ENCODE measurements around the gene FNDC3A.
"Not testable (repeated sequence)": the region's sequence is repeated elsewhere in the genome, so short reads cannot be mapped to it uniquely, and the experiment has no call there.

FNDC3A gene

GRCh38 chr13:48975101-48975855, 434 bp upstream of the FNDC3A start:
- peak in 2 of 3 donors; percentile 7 to 42 for DNase-seq (ENCODE audit: low read depth in 2 of 3, low spot score in 1 of 3)

GRCh38 chr13:48976576-48977285, 1.0 kb downstream of the FNDC3A start:
- peak in 2 of 3 donors; percentile 39 to 40 for DNase-seq (ENCODE audit: low read depth in 2 of 3, low spot score in 1 of 3)

DNA sequence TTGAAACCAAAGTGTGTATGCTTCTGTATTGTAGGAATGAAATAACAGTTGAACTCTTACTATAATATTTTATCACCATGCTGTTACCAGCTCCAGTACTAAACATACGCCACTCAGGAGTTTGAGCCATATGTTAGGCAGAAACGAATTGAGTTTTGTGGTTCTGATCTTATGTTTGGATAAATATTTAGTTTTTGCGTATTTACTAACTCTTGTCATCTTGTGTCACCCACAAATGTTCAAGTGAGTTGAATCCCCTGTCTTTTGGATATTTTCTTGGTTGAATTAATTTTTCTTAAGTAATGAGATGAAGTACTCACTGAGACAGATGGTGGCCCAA, 1.5 kb downstream of the FNDC3A start:
- no peak for DNase-seq (ENCODE audit: low read depth in 2 of 3, low spot score in 1 of 3)

- no peak for DNase-seq (ENCODE audit: low read depth in 2 of 3, low spot score in 1 of 3)
Measured at GRCh38 chr13:48977973-48978372, 2.3 kb downstream of the FNDC3A start.

- no peak for DNase-seq (ENCODE audit: low read depth in 2 of 3, low spot score in 1 of 3)
Measured at GRCh38 chr13:48978942-48979601, 3.4 kb downstream of the FNDC3A start.

DNA sequence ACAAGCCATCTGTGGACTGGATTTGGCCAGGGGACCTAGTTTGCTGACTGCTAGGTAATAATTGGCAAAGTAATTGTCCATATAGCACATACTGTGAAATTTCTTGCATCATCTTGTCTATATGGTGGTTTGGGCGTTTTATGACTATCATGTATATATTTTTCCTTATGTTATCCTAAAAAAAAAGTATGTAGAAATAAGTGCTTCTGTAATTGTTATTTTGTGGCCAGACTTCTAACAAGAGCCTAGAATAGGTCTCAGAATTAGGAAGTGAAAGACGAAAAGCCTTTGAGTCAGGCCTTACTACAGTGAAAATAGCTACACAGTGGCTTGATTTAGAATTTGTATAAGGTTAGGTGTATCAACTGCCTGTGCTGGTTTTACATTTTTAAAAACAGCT, 4.2 kb downstream of the FNDC3A start:
- DNase-seq (ENCODE audit: low read depth in 2 of 3, low spot score in 1 of 3) = no peak

DNA sequence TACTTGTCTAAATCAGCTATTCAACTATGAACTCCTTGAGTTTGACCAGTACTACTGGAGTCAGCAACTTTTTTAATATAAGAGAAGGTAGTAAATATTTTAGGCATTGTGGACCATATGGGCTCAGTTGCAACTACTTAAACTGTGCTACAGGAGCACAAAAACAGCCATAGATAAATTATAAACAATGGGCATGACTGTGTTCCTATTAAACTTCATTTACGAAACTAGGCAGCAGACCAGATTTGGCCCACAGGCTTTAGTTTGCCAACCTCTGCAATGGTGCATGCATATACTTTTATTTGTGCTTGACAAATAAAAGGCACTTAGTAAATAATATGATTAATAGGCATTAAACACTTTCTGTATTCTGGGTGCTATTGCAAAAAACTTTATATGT, 7.6 kb downstream of the FNDC3A start:
- no peak for DNase-seq (ENCODE audit: low read depth in 2 of 3, low spot score in 1 of 3)

DNA sequence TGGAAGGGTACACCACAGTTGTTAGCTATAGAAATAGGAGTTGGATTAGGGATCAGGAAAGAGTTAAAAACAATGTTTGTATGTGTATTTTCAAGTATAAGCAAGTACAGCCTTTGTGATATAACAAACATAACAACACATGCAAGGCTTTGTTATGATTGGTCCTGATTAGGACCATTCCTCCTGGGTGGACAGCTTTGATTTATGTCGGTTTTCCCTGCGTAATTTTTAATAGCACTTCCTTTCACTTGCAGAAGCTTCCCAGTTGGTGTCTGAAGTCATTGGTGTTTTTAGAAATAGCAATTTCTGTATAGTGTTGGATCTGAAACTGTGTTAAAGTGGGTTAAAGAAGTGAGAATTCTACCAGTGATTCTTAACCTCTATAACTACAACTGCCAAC, 10.0 kb downstream of the FNDC3A start:
- DNase-seq (ENCODE audit: low read depth in 2 of 3, low spot score in 1 of 3) = no peak

DNA sequence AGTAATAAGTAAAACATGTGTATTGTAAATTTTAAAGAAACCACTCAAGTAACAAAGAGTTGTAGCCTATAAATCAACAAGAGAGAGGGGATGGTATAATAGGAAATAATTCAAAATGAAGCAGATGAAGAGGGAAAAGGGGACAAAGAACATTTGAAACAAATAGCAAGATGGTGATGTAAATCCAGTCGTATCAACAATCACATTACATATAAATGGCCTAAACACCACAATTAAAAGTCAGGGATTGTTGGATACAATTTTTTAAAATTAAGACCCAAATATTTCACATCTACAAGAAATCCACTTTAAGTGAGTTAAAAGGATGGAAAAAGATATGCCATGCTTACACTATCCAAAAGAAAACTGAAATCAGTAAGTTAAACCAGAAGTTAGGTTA, 15.2 kb downstream of the FNDC3A start:
- DNase-seq (ENCODE audit: low read depth in 2 of 3, low spot score in 1 of 3) = no peak

DNA sequence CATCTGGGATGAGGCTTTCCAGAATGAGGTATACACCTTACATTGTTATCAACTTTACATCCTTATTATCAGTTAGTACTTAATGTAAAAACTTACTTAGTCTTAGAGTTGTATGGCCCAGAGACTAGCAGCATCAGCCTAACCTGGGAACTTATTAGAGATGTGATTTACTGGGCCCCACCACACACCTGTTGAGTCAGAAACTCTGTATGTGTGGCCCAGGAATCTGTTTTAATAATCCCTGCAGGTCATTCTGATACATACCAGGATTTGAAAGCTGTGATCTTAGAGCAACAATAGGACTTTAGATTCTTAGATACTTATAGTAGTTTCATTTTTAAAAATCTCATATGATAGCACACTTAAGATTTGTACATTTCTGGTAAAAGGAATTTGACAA, 17.4 kb downstream of the FNDC3A start:
- no peak for DNase-seq (ENCODE audit: low read depth in 2 of 3, low spot score in 1 of 3)

- DNase-seq (ENCODE audit: low read depth in 2 of 3, low spot score in 1 of 3) = no peak
Measured at GRCh38 chr13:48994706-48995105, 19.0 kb downstream of the FNDC3A start.

- DNase-seq (ENCODE audit: low read depth in 2 of 3, low spot score in 1 of 3) = no peak
Measured at GRCh38 chr13:48998641-48999292, 23.1 kb downstream of the FNDC3A start.

GRCh38 chr13:49000247-49000646, 24.5 kb downstream of the FNDC3A start:
- no peak for DNase-seq (ENCODE audit: low read depth in 2 of 3, low spot score in 1 of 3)

DNA sequence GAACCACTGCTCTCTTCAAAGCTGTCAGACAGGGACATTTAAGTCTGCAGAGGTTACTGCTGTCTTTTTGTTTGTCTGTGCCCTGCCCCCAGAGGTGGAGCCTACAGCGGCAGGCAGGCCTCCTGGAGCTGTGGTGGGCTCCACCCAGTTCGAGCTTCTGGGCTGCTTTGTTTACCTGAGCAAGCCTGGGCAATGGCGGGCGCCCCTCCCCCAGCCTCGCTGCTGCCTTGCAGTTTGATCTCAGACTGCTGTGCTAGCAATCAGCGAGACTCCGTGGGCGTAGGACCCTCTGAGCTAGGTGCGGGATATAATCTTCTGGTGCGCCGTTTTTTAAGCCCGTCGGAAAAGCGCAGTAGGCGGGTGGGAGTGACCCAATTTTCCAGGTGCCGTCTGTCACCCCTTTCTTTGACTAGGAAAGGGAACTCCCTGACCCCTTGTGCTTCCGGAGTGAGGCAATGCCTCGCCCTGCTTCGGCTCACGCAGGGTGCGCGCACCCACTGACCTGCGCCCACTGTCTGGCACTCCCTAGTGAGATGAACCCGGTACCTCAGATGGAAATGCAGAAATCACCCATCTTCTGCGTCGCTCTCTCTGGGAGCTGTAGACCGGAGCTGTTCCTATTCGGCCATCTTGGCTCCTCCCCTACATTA, 43.4 kb downstream of the FNDC3A start:
- DNase-seq (ENCODE audit: low read depth in 2 of 3, low spot score in 1 of 3) = not testable (repeated sequence)

- DNase-seq (ENCODE audit: low read depth in 2 of 3, low spot score in 1 of 3) = no peak
Measured at GRCh38 chr13:49020328-49020727, 44.6 kb downstream of the FNDC3A start.

GRCh38 chr13:49020940-49021553, 45.3 kb downstream of the FNDC3A start:
- DNase-seq (ENCODE audit: low read depth in 2 of 3, low spot score in 1 of 3) = no peak

DNA sequence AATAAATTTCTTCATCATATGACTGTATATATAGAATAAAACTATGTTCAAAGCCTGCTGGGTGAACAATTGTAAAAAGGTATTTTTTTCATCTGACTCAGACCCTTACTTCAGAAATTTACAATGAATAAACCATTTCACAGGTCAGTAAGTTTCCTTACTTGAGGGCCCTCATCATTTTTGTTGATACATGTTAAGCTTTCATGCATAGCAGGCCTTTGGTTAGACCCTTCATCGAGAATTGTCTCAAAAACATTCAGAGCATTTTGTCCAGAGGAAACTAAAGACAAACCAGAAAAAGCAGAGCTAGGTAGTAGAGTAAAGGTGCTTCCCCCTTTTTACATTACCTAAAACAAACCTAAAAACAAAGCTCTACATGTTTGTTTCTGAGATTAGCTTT, 46.2 kb downstream of the FNDC3A start:
- DNase-seq (ENCODE audit: low read depth in 2 of 3, low spot score in 1 of 3) = no peak

DNA sequence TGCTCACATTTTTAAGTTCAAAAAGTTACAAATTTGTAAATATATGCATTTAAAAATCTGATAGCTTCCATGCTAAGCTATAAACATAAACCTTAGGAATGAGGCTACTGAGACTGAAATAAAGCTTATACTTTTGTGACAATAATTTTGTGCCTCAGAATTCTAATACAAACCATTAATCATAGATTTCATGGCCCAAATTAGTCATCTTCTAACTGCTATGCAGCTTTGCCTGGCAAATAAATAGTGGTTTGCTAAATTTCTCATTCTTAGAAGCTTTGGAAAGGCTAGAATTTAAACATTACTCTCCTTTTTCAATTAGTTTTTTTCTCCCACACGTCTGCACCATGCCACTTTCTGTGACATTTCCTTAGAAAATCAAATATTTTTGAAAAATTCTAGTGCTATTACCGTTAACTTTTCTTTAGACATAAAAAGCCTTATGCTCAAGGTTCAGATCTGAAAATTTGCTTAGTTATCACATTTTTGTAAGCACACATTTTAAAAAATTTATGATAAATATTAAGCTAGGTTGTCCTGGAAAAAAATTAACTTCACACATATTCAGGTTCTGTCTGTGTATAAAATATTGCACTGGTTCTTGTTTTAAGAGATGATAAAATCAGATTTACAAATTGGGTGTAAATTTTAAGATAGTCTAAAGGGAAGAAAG, 46.9 kb downstream of the FNDC3A start:
- DNase-seq (ENCODE audit: low read depth in 2 of 3, low spot score in 1 of 3) = no peak

- no peak for DNase-seq (ENCODE audit: low read depth in 2 of 3, low spot score in 1 of 3)
Measured at GRCh38 chr13:49023431-49023830, 47.7 kb downstream of the FNDC3A start.

GRCh38 chr13:49026851-49027250, 51.1 kb downstream of the FNDC3A start:
- DNase-seq (ENCODE audit: low read depth in 2 of 3, low spot score in 1 of 3) = no peak

Measured in stimulated activated CD4-positive, alpha-beta T cell treated with anti-CD3 and anti-CD28 coated beads, Interleukin-12 subunit alpha, Interleukin-12 subunit beta, amount 100 ng/mL, for 48 hours (primary cell).